Muscle layer of colon (tissue), 2 donors: ENCODE data around the gene FEM1A.
A peak's percentile ranks its signal among the peaks of the same experiment; 100 is the strongest.
"Not testable (repeated sequence)": the region's sequence is repeated elsewhere in the genome, so short reads cannot be mapped to it uniquely, and the experiment has no call there.

Experiments
- H3K27ac ChIP-seq: one replicate; pipeline ENCODE4 v1.7.0; 2013; ENCODE audit warnings: low read depth, mild to moderate bottlenecking, low read length, moderate library complexity
- H3K27me3 ChIP-seq, 2 donors: one replicate each; pipeline ENCODE4 v1.7.0; 2013; ENCODE audit warnings: low read length in 2 of 2, mild to moderate bottlenecking in 2 of 2; ENCODE audit not compliant: insufficient read depth in 2 of 2, control insufficient read depth in 1 of 2
- H3K36me3 ChIP-seq: one replicate; pipeline ENCODE4 v1.7.0; 2013; ENCODE audit warnings: mild to moderate bottlenecking, low read length; ENCODE audit not compliant: insufficient read depth
- H3K4me1 ChIP-seq: one replicate; pipeline ENCODE4 v1.7.0; 2013; ENCODE audit warnings: mild to moderate bottlenecking, low read length; ENCODE audit not compliant: insufficient read depth
- H3K4me3 ChIP-seq, 2 donors: one replicate each; pipeline ENCODE4 v1.7.0; 2013; ENCODE audit warnings: low read length in 2 of 2, low read depth in 1 of 2, mild to moderate bottlenecking in 1 of 2, moderate library complexity in 1 of 2
- H3K9ac ChIP-seq: one replicate; pipeline ENCODE4 v1.7.0; 2013; ENCODE audit warnings: low read length
- H3K9me3 ChIP-seq: one replicate; pipeline ENCODE4 v1.7.0; 2013; ENCODE audit warnings: mild to moderate bottlenecking, low read length
- donor health status: abdominal sarcoma.
- donor health status: Adenocarcinoma of cecum.

The FEM1A gene

GRCh38 chr19:4791183-4792018 lies at the start of gene FEM1A:
Gene FEM1A, plus strand, starts transcription at chr19:4791734. Its CDS starts 121 bp downstream, at chr19:4791855.
- Histone ChIP-seq H3K27me3 (no peaks in the 10 kb centered on the region), H3K36me3 (peaks cover 25% of the 10 kb centered on the region), H3K9me3 (no peaks in the 10 kb centered on the region), H3K4me3 (peak within 1 kb of the TSS; percentile 57 to 68), H3K27ac (peak within 1 kb of the TSS; percentile 53), H3K9ac (no peak within 1 kb of the TSS), H3K4me1 (peaks cover 12% of the 10 kb centered on the region)

- no peak overlapping the region for H3K4me3 ChIP-seq
- peaks cover 0 to 8% of the 10 kb centered on the region in 2 donors for H3K27me3 ChIP-seq
- H3K36me3 ChIP-seq: no peaks in the 10 kb centered on the region
- H3K9ac ChIP-seq: no peak overlapping the region
- no peak overlapping the region for H3K27ac ChIP-seq
- H3K9me3 ChIP-seq: no peaks in the 10 kb centered on the region
- H3K4me1 ChIP-seq: peaks cover 5% of the 10 kb centered on the region
Observed at GRCh38 chr19:4742723-4743646, 48.5 kb upstream of the FEM1A start.

- no peak overlapping the region for H3K4me3 ChIP-seq
- peaks cover 5% of the 10 kb centered on the region for H3K4me1 ChIP-seq
- no peaks in the 10 kb centered on the region for H3K9me3 ChIP-seq
- H3K9ac ChIP-seq: no peak overlapping the region
- no peaks in the 10 kb centered on the region for H3K27me3 ChIP-seq
- H3K36me3 ChIP-seq: no peaks in the 10 kb centered on the region
- H3K27ac ChIP-seq: no peak overlapping the region
Observed at GRCh38 chr19:4744451-4745174, 46.9 kb upstream of the FEM1A start.

GRCh38 chr19:4745175-4745574 lies 46.4 kb upstream of the FEM1A start:
- not testable (repeated sequence) for H3K4me1 ChIP-seq, H3K4me3 ChIP-seq, H3K36me3 ChIP-seq, H3K27me3 ChIP-seq, H3K9me3 ChIP-seq, H3K27ac ChIP-seq, H3K9ac ChIP-seq

GRCh38 chr19:4745986-4746385 lies 45.5 kb upstream of the FEM1A start:
- Histone ChIP-seq H3K9ac (no peak overlapping the region), H3K9me3 (no peaks in the 10 kb centered on the region), H3K4me1 (peaks cover 5% of the 10 kb centered on the region), H3K4me3 (no peak overlapping the region), H3K27me3 (no peaks in the 10 kb centered on the region), H3K36me3 (no peaks in the 10 kb centered on the region), H3K27ac (no peak overlapping the region)

- Histone ChIP-seq H3K9ac (no peak overlapping the region), H3K36me3 (no peaks in the 10 kb centered on the region), H3K27me3 (no peaks in the 10 kb centered on the region), H3K27ac (no peak overlapping the region), H3K4me1 (peaks cover 5% of the 10 kb centered on the region), H3K4me3 (no peak overlapping the region), H3K9me3 (no peaks in the 10 kb centered on the region)
Observed at GRCh38 chr19:4748185-4748584, 43.3 kb upstream of the FEM1A start.

GRCh38 chr19:4748589-4748988 lies 42.9 kb upstream of the FEM1A start:
- peaks cover 5% of the 10 kb centered on the region for H3K4me1 ChIP-seq
- H3K9ac ChIP-seq: no peak overlapping the region
- no peak overlapping the region for H3K4me3 ChIP-seq

GRCh38 chr19:4749870-4750590 lies 41.5 kb upstream of the FEM1A start:
- Histone ChIP-seq H3K4me1 (no peaks in the 10 kb centered on the region), H3K9ac (no peak overlapping the region), H3K36me3 (no peaks in the 10 kb centered on the region), H3K9me3 (no peaks in the 10 kb centered on the region), H3K4me3 (no peak overlapping the region), H3K27ac (no peak overlapping the region), H3K27me3 (no peaks in the 10 kb centered on the region)

More at GRCh38 chr19:4748589-4748988, 42.9 kb upstream of the FEM1A start:
- Histone ChIP-seq H3K9me3 (no peaks in the 10 kb centered on the region), H3K27me3 (no peaks in the 10 kb centered on the region), H3K36me3 (no peaks in the 10 kb centered on the region), H3K27ac (no peak overlapping the region)

- Histone ChIP-seq H3K27ac (no peak overlapping the region), H3K4me1 (no peaks in the 10 kb centered on the region), H3K36me3 (no peaks in the 10 kb centered on the region), H3K4me3 (no peak overlapping the region), H3K27me3 (no peaks in the 10 kb centered on the region), H3K9me3 (no peaks in the 10 kb centered on the region), H3K9ac (no peak overlapping the region)
Observed at GRCh38 chr19:4754248-4754647, 37.3 kb upstream of the FEM1A start.

- no peaks in the 10 kb centered on the region for H3K9me3 ChIP-seq
- H3K4me3 ChIP-seq: no peak overlapping the region
- H3K4me1 ChIP-seq: peaks cover 5% of the 10 kb centered on the region
- H3K27ac ChIP-seq: no peak overlapping the region
- H3K27me3 ChIP-seq: no peaks in the 10 kb centered on the region
- H3K9ac ChIP-seq: no peak overlapping the region
- no peaks in the 10 kb centered on the region for H3K36me3 ChIP-seq
Observed at GRCh38 chr19:4755459-4755858, 36.1 kb upstream of the FEM1A start.
